ENCODE measurements around the gene EFCAB6.
"Not testable (repeated sequence)": the region's sequence is repeated elsewhere in the genome, so short reads cannot be mapped to it uniquely, and the experiment has no call there.

EFCAB6 gene

DNA sequence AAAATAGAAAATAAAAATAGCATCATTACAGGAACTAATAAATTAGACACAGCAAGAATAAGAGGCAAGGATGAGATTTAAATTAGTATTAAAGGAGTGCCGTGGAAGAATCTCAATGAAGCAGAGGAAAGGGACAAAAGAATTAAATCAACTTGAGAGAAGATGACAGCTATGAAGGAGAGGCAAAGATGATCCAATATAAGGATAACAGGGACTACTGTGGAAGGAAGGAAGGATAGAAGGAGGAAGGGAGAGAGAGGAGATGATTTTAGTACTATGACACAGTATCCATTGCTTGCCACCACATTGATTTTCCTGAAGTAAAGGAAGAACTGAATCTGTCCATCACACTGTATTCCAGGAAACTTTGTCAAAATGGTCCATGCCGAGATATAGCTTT is 98.0 kb downstream of the EFCAB6 start:
- DNase-seq (ENCODE audit: low spot score), result no peak

DNA sequence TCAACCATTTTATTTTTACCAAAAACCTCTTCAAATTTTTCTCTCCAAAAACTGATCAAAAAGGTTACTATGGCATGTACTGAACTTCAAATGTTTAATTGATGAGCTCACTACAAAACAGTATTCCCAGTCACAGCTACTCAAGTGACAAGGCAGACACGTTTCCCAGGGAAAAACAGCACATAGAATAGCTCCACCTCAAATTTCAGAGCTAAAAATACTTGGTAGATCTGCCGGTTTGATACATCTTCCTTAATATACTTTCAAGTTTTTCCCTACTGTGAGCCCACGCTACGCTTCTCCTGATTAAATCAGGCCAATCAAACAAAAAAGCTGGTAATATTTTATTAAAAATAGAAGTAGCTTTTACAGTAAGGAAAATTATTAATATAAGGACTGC is 100.4 kb downstream of the EFCAB6 start:
- no peak for DNase-seq (ENCODE audit: low spot score)

DNA sequence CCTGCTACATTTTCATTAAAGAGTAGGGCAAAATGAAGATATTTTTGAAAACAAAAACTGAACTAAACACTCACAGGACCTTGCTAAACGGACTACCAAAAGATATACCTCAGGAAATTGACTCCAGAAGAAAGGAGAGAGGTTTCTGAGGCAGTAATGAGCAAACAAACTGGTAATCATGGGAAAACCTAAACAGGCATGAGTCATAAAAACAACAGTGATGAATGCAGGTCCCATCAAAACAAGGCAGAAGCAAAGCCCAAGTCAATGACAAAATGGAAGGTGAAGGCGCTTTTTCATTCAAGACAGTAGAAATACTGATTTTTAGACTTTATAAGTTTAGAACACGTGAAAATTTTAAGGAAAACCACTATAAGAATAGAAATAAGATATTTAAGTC is 104.5 kb downstream of the EFCAB6 start:
- no peak for DNase-seq (ENCODE audit: low spot score)

DNA sequence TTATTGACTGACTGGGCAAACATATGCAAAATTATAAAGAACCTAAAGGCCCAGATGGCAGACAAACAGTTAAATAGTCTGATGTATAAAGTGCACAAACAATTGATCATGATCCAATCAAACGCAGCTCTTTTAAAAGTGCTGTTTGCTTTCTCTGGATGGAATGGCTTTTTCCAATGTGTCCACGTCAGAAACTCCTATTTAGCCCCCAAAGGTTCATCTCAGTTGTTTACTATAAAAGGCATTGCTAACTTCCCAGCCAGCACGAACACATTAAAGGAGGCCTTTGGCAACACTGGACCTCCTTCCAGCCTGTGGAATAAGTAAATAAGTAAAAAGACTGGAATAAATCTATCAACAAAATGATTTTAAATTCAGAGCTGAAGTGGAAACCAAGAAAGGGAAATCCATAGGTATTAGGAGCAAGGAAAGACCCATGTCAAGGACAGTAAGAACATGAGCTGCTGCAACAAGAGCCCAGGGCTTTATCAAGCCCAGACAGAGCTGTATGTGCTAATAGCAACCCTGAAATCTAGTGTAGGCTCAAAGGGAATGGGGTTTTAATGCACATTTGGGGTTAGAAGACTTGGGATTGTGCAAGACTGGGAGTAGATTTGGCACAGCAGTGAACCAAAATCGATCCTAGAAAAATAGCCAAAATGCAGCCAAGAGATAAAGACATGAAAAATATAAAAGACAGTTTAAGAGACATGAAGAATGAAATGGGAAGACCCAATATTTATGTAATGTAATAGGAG is 105.4 kb downstream of the EFCAB6 start:
- no peak for DNase-seq (ENCODE audit: low spot score)

DNA sequence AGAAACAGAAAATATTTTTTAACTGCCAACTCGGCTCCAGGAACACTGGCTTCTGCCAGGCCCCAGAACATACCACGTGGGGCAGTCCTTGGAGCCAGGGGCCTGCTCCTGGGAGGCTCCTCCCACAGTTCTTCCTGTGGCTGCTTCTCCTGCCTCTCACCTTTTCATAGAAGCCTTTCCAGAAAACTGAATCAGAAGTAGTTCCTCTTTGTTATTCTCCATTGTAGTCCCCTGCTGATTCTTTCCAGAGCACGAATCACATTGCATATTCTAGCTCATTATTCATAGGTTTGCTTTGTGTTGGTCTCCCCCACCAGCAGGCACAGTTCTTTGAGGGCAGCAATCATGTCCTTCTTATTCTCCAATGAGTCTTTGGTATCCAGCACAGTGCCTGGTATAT is 106.0 kb downstream of the EFCAB6 start:
- no peak for DNase-seq (ENCODE audit: low spot score)

DNA sequence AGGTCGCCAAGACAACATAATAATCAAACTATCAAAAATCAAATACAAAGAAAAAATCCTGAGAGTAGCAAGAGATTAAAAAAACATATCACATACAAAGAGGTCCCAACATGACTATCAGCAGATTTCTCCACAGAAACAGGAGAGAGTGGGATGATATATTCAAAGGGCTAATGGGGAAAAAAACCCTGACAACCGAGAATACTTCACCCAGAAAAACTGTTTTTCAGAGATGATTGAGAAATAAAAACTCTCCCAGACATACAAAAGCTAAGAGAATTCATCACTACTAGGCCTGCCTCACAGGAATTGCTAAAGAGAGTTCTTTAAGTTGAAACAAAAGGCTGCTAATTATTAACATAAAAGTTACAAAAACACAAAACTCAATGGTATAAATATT is 108.1 kb downstream of the EFCAB6 start:
- DNase-seq (ENCODE audit: low spot score), result no peak

DNA sequence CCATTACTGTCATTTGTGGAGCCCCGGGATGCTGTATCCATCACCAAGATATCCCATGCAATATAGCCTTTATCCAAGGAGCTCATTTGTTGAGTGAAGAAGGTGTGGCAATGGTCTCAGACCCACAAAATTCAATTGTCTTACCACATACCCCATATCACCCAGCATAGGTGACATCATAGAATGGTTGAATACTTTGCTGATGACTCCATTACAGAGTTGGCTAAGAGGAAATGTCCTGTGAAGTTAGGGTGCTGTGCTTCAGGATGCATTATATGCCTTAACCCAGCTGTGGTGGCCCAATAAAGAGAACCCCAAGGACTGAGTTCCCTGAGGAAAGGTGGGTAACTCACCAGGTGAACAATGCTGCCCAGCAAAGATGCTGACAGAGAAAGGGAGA is 113.7 kb downstream of the EFCAB6 start:
- no peak for DNase-seq (ENCODE audit: low spot score)

DNA sequence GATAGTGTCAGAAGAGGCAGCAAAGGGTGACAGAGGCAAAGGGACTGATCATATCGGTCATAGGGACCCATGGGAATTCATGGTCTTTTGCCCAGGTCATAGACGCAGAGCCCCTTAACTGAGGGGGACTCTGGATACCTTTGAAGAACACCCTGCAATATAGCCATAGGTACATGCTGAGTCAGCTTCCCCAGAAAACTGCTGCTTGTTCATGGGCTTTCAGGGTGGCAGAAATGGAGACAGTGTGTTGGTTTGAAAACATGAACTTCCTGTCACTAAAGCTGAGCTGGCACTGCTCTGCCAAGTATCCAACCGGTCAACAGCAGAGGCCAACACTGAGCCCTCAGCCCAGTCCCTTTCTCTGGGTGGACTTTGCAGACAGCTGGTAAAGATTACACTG is 114.2 kb downstream of the EFCAB6 start:
- DNase-seq (ENCODE audit: low spot score), result no peak

DNA sequence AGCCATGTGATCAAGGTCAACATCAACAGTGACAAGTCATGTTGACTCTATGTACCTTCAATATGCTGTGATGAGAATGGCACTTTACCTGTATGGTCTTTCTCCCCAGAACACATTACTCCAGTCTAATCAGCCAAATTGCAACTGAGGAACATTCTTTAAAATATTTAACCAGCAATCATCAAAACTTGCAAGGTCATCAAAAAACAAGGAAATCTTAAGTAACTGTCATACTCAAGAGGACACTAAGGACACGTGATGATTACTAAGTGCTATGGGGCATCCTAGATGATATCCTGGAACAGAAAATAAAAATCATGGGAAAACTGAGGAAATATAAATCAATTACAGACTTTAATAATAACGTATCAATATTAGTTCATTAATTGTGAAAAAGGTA is 118.9 kb downstream of the EFCAB6 start:
- DNase-seq (ENCODE audit: low spot score), result no peak

DNA sequence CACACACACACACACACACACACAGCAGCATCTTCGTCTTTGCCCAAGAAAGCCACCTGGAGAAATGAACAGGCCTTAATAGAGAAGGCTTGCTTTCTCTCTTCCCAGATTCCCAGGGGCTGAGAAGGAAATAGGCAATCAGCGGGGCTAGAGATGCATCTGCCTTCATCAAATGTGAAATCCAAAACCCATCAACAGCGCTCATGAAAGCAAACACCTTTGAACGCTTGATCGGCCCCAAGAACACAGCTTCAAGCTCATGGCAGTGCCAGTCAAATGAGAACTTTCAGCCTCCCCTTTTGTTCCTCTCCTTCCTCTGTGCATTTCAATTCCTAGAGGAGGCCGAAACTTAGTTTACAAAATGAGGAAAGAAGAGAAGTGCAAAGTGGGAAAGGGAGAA is 122.7 kb downstream of the EFCAB6 start:
- no peak for DNase-seq (ENCODE audit: low spot score)

DNA sequence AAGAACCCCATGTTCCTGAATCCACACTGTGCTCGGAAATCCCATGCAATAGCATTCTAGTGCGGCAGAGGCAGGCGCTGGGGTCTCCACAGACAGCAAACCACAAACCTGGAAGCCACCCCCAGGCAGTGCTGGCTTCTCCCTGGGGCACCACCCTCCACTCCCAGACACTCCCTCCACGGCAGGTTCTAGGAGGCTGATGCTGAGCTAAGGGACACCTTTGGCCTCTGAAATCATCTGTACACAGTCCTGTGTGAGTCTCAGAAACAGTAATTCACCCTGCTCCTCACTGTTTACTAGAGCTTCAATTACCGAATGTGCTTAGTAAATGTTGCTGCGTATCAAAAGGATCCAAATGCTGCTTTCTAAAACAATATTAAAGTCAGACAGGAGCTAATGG is 129.3 kb downstream of the EFCAB6 start:
- DNase-seq (ENCODE audit: low spot score), result no peak

DNA sequence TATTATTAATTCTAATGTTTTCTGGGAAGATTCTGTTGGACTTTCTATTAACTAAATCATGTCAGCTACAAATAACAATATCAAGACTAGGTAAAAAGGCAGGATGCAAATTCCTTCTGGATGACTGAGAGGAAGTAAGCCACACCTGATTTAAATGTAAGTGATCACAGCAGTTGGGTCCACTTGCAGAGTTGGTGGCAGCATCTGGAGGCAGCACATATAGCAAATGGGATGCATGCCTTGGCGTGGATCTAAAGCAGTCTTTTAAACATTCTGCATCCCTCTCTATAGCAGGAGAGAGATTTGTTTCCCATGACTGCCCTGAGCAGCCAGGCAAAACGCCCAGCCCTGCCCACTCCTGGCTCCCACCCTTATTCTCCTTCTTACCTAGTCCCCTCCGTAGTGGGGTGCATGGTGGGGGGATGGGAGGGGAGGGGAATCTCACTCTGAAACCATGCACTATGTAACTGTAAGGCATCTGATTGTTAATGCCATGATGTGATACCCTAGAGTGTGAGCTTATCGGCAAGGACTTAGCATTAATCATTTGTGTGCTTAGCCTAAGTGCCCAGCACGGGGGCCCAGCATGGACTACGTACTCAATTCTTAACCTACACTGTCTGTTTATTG is 130.3 kb downstream of the EFCAB6 start:
- DNase-seq (ENCODE audit: low spot score), result no peak

DNA sequence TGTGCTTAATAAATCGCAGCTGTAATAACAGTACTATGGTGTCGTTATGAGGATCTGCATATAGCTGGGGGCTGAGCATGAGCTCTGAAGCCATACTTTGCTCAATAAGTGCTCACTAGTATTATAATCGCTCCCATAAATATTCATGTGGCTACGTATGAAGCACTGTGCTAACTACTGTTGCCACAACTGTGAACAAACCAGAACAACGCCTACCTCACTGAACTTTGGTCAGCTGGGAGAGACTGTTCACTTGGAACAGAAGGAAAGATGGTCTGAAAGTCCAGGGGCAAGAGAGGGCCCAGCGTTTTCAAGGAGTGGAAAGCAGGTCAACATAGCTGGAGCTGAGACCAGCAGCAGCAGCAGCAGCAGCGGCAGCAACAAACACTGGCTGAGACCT is 141.6 kb downstream of the EFCAB6 start:
- DNase-seq (ENCODE audit: low spot score), result no peak

DNA sequence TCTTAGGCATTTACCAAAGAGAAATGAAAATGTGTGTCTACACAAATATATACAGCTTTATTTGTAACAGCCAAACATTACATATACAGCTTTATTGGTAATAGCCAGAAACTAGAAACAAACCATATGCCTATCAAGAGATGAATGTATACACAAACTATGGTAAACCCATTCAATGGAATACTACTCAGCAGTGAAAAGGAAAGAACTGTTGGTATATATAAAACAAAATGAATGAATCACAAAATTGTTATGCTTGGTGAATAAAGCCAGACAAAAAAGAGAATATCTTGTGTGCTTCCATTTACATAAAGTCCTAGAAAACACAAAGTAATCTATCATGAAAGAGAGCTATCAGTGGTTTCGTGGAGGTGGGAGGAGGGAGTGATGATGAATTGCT is 142.9 kb downstream of the EFCAB6 start:
- no peak for DNase-seq (ENCODE audit: low spot score)

DNA sequence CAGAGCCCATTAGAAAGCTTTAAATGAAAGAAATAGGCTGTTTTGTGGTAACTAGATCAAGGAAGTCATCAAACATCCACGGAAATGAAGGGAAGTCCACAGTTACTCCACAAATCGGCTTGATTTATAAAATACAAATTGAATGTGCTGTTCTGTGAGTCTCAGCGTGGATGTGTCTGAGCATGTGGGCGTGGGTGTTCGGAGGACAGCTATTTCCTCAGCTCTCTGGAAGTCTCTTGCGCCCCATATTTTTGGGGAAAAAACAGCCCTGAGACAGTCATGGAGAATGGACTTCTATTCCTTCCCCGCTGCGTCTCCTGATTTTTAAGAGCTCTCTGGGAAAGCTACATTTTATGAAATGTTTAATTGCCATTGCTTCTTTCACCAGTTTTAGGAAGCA is 144.4 kb downstream of the EFCAB6 start:
- no peak for DNase-seq (ENCODE audit: low spot score)

DNA sequence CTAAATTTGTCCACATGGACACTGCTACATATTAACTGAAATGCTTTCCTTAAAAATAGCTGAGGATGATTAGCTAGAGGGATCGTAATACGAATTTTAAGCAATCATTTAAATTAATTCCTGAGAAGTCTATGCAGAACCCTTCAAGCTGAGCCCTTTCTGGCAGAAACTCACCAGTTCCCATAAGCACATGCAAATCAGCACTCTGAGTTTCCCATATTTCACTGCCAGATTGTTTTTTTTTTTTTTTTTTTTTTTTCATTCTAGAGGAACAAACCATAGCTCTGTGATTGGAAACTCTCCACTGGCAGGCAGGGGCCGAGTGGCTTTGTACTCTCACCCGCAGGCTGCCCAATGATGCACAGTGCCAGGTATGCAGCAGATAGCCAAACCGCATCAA is 145.6 kb downstream of the EFCAB6 start:
- DNase-seq (ENCODE audit: low spot score), result no peak

DNA sequence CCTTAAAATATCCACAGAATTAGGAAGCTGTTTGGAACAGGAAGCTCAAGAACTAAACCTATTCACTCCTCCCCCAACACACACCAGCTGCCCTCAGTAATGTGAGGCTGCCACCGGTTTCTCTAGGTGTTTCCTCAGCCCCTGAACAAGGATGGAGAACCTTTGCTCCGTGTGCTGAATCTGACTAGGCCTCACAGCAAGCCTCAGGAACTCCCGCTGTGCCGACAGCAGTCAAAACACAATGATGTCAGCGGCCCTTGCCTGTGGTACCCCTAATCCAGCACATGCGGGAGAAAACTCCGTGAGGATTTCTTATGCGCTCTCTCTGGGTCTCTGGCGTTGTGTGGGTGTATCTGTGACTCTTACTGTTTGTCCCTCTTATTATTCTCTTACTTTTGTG is 153.3 kb downstream of the EFCAB6 start:
- DNase-seq (ENCODE audit: low spot score), result no peak

DNA sequence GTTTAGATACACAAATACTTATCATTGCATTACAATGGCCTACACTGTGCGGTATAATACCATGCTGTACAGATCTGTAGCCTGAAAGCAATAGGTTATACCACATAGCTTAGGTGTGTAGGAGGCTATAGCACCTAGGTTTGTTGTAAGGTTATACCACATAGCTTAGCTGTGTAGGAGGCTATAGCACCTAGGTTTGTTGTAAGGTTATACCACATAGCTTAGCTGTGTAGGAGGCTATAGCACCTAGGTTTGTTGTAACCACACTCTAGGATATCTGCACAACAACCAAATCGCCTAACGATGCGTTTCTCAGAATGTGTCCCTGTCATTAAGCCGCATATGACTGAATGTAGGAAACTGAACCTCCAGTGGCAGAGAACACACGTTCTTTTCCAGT is 155.5 kb downstream of the EFCAB6 start:
- DNase-seq (ENCODE audit: low spot score), result not testable (repeated sequence)

DNA sequence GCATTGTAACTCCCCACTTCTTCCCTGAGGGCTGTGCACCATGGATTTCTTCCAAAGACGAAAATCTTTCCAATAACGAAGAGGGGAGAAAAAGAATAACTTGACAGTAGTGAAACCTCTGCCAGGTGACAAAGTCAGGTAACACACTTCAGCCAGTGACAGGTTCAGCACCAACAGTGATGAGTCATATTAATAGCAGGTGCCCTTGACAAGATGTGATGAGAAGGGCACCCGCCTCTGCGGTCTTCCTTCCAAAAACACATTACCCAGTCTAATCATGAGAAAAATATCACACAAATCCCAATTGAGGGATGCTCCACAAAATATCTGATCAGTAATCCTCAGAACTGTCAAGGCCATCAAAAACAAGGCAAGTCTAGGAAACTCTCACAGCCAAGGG is 157.8 kb downstream of the EFCAB6 start:
- no peak for DNase-seq (ENCODE audit: low spot score)

DNA sequence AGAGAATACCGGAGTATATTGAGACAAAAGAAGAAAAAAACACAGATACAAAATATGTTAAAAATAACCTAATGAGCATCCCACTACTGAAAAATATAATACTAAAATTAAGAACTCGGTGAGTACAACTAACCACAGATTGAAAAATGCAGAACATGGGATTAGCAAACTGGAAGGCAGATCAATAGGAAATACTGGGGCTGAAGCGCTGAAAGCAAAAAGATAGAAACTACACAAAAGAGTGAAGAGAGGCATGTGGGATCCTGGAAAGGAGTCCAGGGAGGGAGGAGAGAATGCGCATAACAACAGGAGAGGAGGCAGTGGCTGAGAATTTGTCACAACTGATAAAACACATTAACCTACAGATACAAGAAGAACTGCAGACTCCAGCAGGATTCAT is 159.3 kb downstream of the EFCAB6 start:
- DNase-seq (ENCODE audit: low spot score), result no peak

DNA sequence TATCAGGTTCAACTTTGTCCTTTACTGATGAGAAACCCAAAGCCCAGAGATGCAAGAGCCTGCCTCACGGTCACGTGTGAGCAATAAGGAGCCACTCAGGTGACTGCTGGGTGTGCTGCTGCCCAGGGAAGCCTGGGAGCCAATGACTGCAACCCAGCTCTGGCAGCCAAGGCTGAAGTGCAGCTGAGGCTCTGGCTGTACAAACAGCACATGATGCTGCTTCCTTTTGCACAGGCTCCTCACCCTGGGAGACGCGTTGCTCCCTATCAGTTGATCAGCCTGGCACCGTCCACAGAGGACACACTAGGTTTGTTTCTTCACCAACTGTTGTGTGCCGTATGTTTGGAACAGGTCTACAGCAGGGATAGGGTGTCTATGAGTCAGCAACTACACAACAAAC is 168.7 kb downstream of the EFCAB6 start:
- DNase-seq (ENCODE audit: low spot score), result no peak

DNA sequence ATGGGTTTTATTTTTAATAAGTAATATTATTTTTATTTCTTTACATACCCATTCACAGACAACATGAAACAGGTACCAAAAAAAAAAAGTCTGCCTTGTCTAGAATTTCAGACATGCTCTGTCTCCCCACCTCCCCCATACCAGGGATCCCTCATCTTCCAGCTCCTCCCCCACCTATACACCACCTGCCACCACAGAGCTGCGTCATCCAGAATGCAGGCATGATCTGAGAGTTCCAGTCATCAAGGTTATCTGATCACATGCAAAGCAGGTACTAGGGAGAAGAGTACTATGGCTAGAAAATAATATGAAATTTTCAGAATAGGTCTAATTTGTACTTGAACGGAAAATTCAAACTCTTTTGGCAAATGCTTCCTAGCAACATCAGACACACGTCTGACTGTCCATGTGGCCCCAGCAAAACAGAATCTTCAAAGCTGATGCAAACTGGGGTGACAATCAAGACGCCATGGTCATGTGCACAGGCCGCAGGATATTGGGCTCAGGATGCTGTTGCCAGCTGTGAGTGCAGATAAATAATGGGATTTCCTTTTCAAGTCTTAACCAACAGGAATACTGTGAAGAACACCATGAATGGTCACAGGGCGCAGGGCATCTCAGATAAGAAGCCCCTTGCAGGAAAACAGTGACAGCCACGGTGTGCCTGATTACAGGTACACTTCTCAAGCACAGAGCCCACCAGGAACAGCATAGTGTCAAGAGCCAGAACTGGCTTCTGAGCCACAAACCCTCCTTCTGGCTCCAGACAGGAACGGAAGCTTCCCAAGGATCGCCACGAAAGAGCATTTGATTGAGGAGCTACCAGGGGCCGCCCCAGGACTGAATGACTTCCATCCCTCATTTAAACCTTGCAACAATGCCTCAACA is 169.5 kb downstream of the EFCAB6 start:
- no peak for DNase-seq (ENCODE audit: low spot score)
